HG02884 (cell line): ENCODE measurements around the gene PTGDS.
"Not testable (repeated sequence)": the region's sequence is repeated elsewhere in the genome, so short reads cannot be mapped to it uniquely, and the experiment has no call there.

Experiments used
- ATAC-seq: cut with Tn5 transposase; IDR thresholded peaks from one replicate; pipeline ENCODE4 v1.9.1; 2021; ENCODE audit warnings: mild to moderate bottlenecking, moderate library complexity; ENCODE audit not compliant: unreplicated experiment

PTGDS gene

DNA sequence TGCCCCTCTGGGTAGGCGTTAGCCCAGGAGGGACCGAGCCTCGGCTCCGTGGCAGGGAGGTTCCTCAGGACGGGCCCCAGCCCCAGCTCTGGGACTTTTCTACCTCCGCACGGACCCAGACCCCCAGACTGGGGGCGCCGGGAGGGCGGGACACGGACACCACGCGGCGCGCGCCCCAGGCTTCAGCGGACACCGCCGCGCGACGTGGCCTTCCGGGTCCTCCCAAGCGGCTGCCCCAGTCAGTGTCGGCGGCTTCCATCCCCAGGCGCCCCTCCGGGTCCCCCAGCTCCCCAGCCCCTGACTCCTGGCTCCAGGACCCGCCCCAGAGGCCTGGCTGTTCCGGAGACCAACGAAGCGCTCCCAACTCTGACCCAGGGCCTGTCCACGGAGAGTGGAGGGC, 8.5 kb downstream of the PTGDS start:
- no peak for ATAC-seq

DNA sequence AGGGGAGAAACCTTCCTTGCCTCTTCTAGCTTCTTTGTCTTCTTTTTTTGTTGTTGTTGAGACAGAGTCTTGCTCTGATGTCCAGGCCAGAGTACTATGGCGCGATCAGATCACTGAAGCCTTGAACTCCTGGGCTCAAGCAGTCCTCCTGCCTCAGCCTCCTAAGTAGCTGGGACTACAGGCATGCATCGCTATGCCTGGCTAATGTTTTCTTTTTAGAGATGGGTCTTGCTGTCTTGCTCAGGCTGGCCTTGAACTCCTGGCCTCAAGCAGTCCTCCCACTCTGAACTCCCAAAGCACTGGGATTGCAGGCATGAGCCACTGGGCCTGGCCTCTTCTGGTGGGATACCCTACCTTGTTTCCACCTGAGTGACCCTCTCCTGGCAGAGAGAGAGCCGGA, 11.6 kb downstream of the PTGDS start:
- no peak for ATAC-seq

DNA sequence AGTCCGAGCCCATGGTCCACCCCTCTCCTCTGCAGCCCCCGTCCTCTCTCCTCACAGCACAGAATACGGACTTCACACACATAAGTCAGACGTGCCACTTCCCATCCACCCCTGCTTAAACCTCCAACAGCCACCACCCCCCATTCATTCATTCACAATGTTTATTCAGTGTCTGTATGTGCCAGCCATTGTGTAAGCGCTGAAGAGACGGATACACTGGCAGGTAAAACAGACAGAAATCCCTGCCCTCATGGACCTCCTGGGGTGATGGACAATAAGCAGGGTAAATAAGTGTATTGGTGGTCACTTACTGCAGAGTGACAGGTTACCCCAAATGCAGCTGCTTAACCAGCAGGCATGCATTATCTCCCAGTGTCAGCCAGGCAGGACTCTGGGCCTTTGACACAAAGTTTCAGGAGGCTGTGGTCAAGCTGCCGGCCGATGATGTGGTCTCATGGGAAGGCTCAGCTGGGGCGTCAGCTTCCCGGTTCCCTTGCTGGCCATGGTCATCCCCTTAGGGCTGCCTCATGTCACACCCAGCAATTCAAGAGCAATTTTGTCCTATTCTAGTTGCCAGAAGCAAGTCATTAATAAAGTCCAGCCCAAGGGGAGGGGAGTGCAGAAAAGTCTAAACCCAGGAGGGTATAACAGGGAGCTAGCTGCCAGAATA, 13.1 kb downstream of the PTGDS start:
- ATAC-seq, result no peak

DNA sequence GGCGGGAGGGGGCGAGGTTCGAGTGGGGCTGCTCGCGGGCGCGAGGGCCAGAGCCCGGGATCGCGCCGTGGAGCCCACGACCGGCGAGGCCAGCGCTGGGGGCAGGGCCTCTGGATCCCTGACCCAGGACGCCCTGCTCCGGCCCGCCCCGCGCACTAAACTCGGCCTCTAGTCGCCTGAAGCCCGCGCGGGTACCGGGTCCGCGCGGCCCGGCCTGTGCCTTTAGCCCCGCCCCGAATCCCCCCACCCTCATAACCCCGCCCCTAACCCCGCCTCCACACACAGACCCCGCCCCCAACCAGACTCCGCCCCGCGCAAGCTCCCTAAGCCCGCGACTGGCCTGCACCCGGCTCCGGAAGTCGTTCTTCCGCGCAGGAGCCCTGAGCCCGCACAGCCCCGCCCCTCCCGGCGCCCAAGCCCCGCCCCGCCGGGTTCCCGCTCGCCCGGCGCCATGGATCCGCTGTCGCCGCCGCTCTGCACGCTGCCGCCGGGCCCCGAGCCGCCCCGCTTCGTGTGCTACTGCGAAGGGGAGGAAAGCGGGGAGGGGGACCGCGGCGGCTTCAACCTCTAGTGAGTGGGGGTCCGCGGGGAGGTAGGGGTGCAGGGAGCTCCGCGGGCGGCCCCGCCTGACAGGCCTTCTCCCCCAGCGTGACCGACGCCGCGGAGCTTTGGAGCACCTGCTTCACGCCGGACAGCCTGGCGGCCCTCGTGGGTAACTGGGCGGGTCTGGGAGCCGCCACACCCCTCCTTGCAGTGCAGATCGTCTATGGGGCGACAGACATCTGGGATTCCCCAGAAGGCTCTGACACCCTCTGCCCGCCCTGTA, 14.9 kb downstream of the PTGDS start, which contains the start of gene PAXX:
TSS of gene PAXX (plus strand) at position 430 of the 826 bp plus-strand sequence. CDS start at position 452, 22 bp downstream.
- ATAC-seq, result peak; percentile 65

DNA sequence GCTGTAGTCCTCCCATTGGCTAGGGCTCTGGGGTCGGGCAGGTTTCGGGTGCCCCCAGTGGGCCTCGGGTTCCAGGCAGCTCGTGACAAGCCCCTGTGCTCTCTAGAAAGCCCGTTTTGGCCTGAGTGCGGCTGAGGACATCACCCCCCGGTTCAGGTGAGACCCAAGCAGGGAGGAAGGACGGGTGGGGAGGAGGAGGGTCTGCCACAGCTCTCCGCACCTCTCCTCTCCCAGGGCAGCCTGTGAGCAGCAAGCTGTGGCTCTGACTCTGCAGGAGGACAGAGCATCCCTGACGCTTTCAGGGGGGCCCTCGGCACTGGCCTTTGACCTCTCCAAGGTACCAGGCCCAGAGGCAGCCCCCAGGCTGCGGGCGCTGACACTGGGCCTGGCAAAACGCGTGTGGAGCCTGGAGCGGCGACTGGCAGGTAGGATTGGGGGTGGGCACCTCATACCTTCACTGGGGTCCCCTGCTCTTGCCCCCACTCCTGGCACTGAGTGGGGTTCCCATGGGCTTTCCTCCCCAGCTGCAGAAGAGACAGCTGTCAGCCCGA, 15.6 kb downstream of the PTGDS start:
- no peak for ATAC-seq

DNA sequence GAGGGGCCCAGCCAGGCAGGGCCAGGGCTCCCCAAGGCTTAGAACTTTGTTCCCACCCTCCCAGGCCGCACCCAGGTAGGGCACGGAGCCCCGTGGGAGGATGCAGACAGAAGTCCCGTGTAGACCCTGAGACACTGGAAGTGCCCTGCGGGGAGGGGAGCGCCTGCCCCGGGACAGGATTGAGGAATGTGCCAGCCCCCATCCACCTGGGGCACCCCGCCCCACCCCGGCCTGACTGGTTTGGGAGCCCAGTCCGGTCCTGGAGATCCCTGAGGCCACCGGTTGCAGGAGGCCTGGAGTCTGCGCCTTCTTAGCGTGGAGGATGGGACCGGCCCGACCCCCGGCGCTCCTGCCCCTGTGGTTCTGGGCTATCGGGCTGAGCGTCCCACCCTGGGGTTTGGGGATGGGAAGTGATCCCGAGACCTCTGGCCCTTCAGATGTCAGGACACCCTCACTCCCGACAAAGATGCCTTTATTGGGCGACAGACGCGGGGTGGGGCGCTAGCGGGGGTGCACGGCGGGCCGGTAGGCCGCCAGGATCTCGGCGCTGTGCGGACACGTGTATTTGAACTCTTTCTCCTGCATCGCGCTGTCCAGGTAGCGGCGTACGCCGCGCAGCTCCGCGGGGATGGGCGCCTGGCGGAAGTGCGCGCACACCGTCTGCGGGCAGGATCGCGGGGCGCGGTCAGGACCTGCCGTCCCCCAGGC, 17.0 kb downstream of the PTGDS start:
- ATAC-seq, result no peak

DNA sequence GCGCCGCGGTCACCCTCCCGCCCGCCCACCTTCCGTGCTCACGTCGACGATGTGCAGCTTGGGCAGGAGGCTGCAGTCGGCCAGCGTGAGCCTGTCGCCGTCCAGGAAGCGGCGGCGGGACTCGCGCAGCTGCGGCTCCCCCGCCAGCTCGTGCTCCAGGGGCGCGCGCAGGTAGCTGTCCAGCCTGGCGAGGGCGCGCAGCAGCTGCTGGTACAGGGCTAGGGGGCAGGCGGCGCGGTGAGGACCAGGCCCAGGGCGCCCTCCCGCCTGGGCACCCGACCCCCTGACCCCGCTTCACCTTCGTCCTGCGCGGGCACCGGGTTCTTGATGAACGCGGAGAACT, 17.6 kb downstream of the PTGDS start:
- no peak for ATAC-seq

DNA sequence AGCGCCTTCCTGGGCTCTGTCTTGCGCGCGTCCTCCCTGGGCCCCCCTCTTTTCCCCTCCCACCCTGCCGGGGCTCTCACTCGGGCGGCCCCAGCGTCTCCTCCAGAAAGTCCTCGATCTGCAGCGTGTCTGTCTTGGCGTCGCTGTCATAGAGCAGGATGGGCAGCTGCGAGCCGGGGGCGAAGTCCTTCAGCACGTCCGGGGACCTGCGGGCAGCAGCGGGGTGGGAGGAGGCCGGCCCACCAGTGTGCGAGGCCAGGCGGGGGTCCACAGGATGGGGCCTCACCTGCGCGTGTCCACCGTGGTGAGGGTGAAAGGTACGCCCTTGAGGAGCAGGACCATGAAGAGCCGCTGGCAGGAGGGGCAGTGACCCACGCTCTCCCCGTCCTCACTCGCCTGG, 18.1 kb downstream of the PTGDS start:
- no peak for ATAC-seq

DNA sequence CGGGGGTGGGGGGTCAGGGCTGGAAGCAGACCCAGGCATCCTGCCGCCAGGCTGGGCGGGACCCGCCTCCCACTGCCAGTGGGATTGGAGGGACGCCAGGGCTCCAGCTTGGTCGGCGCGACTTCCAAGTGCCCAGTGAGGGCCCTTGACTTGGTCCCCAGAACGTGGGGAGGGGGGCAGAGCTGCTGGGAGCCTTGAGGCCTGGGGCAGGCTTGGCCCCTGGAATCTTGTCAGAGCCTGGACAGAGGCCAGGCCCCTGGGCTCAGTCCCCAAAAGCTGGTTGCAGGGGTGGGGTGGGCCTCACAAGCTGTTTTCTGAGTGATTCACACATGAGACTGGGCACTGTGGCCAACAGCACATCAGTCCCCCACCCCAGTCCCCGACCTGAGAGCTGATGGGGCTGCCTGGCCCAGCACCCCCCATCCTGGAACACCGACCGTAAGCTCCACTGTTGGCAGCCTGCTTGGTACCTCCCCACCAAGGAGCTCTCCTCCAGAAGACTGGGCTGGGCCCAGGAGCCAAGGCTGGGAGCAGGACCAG, 18.5 kb downstream of the PTGDS start:
- no peak for ATAC-seq

DNA sequence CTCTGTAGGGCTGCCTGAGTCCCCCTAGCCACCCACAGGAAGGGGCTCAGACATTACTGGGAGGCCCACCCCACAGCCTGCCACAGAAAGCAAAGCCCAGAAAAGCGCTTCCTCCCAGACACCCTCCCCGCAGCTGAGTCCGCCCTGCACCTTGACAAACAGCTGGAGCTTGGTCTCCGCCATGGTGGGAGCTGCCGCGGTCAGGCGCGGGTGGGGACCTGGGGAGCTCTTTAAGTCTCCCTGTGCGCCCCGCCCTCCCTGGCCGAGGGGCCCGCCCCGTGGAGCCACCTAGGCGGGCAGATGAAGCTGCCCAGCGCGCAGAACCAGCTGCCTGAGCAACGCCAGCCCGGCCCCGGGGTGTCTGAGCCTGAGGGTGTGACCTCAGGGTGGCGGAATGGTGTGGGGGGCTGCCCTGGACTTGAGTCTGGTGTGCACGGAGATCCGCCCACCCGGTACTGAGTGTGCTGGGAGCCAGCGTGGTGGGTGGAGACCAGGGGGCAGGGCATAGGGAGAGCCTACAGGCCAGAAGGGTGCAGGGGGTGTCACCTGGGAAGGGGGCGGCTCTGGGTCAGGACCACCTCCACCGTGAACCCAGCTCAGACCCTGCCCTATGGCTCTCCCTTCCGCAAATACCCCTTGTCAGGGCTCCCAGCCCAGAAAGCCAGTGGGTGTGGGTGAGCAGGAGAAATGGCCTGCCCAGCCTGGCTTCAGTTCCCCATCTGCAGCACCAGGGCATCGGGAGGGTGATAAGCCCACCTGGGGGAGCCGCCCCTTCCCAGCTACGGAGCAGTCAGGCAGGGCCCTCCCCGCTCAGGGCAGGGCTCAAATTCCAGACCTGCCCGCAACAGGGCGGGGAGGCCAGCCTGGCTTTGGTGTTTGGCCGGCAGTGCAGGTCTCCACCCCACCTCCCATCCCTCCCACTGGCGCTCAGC, 19.3 kb downstream of the PTGDS start, which contains the start of gene CLIC3:
TSS of gene CLIC3 (minus strand) at position 208 of the 932 bp plus-strand sequence. CDS start at position 183, 25 bp downstream.
- ATAC-seq, result no peak

DNA sequence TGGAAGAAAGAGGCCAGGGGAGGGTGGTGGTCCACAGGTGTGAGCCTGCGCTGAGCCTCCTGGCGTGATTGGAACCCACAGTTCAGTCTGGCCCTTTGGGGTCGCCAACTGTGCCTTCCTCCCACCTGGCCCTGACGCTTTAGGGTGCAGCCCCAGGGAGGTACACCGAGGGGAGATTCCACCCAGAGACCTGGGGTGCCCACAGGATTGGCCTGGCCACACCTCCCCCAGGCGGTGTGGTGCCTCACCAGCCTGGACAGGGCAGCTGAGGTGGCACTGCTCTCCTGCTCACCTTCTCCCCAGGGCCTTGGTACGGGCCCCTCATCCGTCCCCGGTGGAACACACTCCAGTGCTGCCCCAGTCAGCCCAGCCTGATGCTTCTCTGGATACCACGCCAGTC, 20.1 kb downstream of the PTGDS start:
- ATAC-seq, result no peak

DNA sequence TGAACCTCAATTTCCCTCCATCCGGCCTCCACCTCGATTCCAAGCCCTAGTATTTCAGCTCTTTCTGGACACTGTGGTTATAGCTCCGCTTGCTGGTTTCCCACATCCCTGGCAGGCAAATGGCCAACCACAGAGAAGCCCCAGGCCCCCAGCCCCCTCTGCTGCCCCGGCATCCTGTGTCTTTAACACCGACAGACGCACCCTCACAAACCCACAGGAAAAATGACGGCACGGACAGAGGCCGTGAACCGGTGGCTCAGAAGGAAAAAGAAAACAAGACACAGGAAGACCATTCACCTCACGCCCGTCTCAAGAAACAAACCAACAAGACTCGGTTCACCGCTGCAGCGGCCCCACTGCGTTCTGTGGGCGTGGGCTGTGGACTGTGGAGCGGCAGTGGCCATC, 20.5 kb downstream of the PTGDS start:
- ATAC-seq, result no peak

DNA sequence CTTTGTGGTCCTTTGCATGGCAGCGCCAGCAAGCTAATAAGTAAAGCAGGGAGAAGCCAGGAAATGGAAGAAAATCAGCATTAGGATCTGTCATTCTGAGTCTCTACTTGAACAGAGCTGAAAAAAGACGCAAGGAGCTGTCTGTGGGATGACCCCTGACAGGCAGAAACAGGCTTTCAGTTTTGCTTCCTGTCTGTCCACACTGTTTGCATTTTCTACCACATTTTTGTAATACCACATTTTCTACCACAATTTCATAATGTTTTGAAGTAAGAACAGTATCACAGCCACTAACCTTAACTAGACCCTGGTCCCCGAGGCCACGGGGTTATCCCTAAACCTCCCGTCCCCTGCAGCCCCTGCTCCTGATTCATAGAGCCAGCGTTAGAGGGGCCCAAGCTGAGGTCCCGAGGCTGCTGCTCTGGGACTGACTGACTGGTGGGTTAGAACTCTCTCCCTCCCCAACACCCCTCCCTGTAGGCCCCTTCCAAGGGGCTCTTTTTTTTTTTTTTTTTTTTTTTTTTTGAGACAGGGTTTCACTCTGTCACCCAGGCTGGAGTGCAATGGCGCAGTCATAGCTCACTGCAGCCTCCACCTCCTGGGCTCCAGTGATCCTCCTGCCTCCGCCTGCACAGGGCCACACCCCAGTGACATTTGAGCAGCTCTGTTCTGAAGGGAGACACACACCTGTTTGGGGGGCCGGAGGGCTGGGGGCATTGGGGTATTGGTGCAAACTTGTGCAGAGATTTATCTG, 23.1 kb downstream of the PTGDS start:
- ATAC-seq, result peak; percentile 71

DNA sequence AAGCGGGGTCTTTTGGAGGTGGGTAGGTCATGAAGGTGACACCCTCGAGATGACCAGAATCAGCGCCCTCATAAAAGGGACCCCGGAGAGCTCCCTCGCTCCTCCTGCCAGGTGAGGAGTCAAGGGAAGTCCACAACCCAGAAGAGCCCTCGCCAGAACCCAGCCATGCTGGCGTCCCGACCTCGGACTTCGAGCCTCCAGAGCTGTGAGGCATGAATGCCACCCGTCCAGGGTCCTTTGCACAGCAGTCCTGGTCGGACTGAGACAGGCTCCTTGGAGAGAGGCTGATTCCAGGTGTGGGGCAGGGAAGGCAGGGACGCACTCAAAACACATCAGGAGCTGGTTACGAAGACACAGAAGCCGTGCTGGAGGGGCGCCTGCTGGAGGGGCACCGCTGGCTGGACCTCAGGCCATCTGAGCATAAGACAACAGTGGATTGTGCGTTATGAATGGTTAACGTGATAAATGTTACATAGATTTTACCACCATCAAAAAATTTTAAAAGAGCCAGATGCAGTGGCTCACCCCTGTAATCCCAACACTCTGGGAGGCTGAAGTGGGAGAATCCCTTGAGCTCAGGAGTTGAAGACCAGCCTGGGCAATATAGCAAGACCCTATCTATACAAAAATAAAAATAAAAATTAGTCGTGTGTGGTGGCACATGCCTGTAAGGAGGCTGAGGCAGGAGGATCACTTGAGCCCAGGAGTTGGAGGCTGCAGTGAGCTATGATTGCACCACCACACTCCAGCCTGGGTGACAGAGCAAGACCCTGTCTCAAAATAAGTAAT, 24.7 kb downstream of the PTGDS start:
- no peak for ATAC-seq

DNA sequence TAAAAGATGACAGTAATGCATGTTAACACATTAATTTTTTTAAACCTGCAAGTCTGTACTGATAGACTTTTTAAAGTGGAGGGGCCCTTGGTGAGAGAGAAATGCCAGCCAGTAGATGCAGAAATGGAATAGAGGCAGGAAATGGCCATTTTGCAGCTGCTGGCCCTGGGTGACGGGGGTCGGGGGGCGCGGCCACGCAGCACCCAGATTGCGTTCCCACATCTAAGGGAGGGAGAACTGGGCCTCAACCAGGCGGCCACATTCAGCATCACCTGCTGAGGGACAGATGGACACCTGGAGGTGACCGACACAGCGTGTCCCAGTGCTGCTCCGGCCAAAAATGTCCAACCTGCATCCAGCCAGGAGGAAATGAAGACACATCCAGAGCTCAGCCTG, 25.3 kb downstream of the PTGDS start:
- ATAC-seq, result no peak

DNA sequence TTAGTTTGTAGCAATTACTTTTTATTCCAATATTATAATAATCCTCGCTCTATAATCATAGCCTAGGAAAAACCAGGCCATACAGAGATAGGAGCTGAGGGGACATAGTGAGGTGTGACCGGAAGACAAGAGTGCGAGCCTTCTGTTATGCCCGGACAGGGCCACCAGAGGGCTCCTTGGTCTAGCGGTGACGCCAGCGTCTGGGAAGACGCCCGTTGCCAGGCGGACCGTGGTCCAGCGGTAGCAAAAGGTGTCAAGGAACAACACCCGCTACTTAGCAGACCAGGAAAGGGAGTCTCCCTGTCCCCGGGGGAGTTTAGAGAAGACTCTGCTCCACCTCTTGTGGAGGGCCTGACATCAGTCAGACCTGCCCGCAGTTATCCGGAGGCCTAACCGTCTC, 27.0 kb downstream of the PTGDS start:
- not testable (repeated sequence) for ATAC-seq

DNA sequence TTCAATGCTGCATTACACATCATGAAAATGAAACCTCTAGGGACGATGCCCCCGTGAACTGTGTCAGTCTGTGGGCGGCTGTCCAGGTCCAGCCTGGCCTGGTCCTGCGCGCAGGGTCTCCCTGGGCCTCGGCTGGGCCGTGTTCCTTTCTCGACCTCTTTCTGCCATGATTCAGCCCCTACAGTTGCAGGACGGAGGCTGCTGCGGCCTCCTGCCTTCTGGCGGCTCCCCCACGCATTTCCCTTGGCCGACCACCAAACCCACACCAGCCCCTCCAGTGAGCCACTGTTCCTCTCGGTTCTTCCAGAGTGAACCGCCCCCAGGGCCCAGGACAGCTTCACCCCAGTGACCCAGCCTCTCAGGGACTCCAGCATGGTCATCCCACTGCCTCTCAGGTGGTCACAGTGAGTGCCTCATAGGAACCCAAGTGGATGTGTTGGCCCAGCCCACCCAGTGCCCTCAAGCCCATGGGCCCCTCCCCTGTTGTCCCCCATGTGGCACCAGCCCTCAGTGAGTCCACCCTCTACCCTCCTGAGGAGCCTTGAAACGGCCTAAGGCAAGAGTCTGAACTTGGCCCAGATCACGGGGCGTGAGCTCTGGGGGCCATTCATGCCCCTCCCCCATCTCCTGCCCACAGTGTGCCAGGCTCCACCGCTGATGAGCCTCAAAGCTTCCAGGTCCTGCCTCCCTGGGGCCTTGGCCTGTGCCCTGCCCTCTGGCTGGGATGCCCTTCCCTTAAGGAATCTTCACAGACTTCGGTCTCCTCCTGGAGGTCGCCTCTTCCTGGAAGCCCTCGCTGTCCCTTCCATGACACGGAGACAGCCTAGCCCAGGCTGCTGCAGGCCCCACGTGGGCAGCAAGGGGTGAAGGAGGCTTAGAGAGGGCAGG, 29.1 kb downstream of the PTGDS start:
- no peak for ATAC-seq
